Measurements from ENCODE around the gene TRIM8.

TRIM8 gene

DNA sequence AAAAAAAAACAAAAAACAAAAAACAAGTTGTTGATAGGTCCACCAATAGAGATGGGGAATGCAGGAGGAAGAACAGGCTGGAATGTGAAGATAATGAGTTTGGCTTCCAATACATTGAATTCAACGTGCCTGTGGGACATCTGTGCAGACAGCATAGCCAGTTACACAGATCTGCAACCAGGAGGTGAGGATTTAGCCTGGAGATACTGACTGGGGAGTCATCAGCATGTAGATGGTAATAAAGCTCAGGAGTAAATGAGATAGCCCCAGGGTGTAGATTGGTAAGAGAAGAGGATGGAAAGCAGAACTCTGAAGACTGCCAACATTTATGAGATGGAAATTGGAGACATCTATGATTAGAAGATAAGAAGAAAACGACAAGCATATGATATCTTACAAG, 4.7 kb upstream of the TRIM8 start:
- Histone ChIP-seq H3K4me2 (ENCODE audit: low read length) (no peak overlapping the region), H3K4me1 (ENCODE audit: control insufficient read depth, insufficient read depth, low read length) (peaks cover 11% of the 10 kb centered on the region), H3K27me3 (ENCODE audit: control insufficient read depth, insufficient read depth, low read length) (no peaks in the 10 kb centered on the region), H3K9me3 (replicated peaks; ENCODE audit: low read length) (no peaks in the 10 kb centered on the region), H3K36me3 (ENCODE audit: insufficient read depth, low read length) (no peaks in the 10 kb centered on the region), H3K4me3 (ENCODE audit: low read length) (no peak overlapping the region), H3K9ac (ENCODE audit: low read depth, low read length) (no peak overlapping the region)

DNA sequence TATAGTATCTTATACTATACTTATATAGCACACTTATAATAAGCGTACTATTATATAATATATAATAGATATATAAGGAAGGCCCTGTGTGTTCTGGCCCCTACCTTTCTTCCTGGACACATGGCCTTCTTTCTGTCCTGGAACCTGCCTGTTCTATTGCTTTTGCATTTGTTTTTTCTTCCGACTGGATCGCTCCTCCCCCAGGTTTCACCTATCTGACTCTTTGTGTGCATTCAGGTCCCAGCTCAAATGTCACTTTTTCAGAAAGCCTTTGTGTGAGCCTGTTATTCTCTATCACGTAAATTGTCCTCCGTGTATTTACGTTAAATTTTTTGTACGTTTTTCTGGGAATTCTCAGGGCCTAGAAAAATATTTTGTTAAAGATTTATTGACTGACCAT, 2.9 kb upstream of the TRIM8 start:
- Histone ChIP-seq H3K36me3 (ENCODE audit: insufficient read depth, low read length) (peaks cover 4% of the 10 kb centered on the region), H3K9me3 (replicated peaks; ENCODE audit: low read length) (no peaks in the 10 kb centered on the region), H3K4me1 (ENCODE audit: control insufficient read depth, insufficient read depth, low read length) (peaks cover 5% of the 10 kb centered on the region), H3K9ac (ENCODE audit: low read depth, low read length) (peak overlapping the region; percentile 62), H3K4me2 (ENCODE audit: low read length) (peak overlapping the region; percentile 93), H3K27me3 (ENCODE audit: control insufficient read depth, insufficient read depth, low read length) (no peaks in the 10 kb centered on the region), H3K4me3 (ENCODE audit: low read length) (peak overlapping the region; percentile 78)

DNA sequence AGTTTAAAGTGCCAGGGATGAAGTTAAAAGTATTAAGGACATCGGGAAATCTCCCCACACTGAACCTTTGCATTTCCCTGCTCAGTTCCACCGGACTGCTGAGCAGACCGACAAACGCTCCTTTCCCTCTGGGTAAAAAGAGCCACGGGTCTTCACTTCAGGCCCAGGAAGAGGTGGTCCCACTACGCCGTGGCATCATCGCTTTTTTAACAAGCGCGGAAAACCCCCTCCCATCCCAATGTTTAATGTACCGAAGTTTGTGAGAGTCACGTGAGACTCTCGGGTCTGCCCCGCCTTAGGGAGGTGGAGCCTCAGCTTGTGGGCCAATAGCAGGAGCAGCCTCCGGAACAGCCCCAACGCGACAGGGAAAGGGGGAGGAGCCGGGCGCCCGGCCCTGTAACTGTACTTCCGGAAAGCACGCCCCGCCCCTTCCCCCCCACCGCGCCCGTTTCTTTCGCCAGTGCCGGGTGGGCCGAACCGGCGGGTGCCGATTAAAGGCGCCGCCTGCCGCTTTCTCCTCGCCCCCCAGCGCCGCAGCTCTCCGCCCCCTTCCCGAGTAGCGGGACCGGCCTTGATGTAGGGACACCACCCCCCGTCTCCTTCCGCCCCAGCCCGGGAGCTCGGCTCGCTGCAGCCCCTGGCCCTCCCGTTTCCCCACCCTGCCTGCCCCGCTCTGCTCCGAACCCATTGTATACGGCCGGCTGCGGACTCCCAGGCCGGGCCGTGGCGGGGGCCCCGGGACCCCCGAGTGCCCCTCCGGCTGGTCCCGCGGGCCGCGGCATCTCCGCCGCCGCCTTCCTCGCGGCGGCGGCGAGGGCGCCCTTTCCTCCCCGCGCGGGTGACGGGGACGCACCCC, 2.2 kb upstream of the TRIM8 start:
- Histone ChIP-seq H3K27me3 (ENCODE audit: control insufficient read depth, insufficient read depth, low read length) (no peaks in the 10 kb centered on the region), H3K4me3 (ENCODE audit: low read length) (peak overlapping the region; percentile 88), H3K4me2 (ENCODE audit: low read length) (peak overlapping the region; percentile 93), H3K9ac (ENCODE audit: low read depth, low read length) (peak overlapping the region; percentile 92), H3K4me1 (ENCODE audit: control insufficient read depth, insufficient read depth, low read length) (peaks cover 11% of the 10 kb centered on the region), H3K36me3 (ENCODE audit: insufficient read depth, low read length) (peaks cover 4% of the 10 kb centered on the region), H3K9me3 (replicated peaks; ENCODE audit: low read length) (no peaks in the 10 kb centered on the region)

DNA sequence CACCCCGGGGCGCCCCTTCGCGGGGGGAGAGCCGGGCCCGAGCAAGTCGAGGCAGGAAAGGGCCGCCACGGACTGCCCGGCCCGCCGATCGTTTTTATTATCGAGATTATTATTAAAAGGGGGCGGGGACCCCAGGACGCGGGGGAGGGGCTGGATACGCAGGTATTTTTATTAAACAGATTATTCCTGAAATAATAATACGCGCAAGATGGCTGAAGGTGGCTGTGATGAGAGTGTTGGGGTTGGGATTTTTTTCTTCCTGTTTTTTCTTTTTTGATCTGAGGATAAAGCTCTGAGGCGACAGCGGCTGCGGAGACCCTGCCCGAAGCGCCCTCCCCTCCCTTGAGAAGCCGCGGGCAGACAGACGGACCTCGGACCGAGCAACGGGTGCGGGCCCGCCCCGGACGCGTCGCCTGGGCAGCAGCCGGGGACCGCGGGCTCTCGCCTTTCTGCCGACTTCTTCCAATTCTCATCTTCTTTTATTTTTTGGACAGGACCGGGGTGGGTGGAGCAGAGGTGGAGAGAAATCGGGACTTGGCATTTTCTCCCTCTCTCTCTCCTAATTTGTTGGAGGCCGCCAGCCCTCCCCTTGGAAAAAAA, 1.4 kb upstream of the TRIM8 start:
- peak overlapping the region; percentile 88 for H3K4me3 ChIP-seq (ENCODE audit: low read length)
- H3K9me3 ChIP-seq (replicated peaks; ENCODE audit: low read length) = no peaks in the 10 kb centered on the region
- no peaks in the 10 kb centered on the region for H3K27me3 ChIP-seq (ENCODE audit: control insufficient read depth, insufficient read depth, low read length)
- peaks cover 19% of the 10 kb centered on the region for H3K4me1 ChIP-seq (ENCODE audit: control insufficient read depth, insufficient read depth, low read length)
- peak overlapping the region; percentile 92 for H3K9ac ChIP-seq (ENCODE audit: low read depth, low read length)
- H3K36me3 ChIP-seq (ENCODE audit: insufficient read depth, low read length) = peaks cover 9% of the 10 kb centered on the region
- peak overlapping the region; percentile 93 for H3K4me2 ChIP-seq (ENCODE audit: low read length)

DNA sequence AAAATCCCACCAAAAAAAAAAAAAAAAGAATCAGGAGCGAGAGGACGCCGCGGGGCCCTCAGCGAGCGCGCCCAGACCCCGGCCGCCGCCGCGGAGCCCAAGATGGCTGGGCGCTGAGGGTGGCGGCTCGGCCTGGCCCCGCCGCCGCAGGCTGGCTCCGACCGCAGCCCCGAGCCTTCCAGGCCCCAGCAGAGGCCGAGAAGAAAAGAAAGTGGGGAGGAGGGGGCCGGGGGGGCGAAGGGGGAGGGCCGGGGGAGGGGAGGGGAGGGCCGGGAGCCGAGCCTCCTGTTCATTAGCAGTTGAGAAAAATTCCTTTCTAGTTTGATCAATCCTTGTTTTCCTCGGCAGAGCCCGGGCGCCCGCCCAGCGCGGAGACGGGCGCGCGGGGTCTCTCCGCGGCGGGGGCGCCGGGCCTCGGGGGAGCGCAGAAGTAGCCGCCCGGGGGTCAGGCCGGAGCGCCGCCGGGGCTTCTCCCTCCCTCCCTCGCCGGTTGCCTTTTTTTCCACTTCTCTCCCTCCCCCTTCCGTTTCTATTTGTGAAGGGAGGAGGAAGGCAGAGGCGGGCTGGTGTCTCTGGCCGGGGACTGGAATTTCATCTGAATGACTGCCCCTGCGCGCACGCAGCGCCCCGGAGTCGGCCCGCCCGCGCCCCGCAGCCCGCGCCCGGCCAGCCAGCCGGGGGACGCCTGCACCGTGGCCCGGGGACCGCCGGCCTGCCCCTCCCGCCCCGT, 778 bp upstream of the TRIM8 start:
- Histone ChIP-seq H3K9me3 (replicated peaks; ENCODE audit: low read length) (no peaks in the 10 kb centered on the region), H3K36me3 (ENCODE audit: insufficient read depth, low read length) (peaks cover 14% of the 10 kb centered on the region), H3K4me1 (ENCODE audit: control insufficient read depth, insufficient read depth, low read length) (peaks cover 25% of the 10 kb centered on the region), H3K9ac (ENCODE audit: low read depth, low read length) (peak overlapping the region; percentile 92), H3K4me2 (ENCODE audit: low read length) (peak overlapping the region; percentile 93), H3K4me3 (ENCODE audit: low read length) (peak overlapping the region; percentile 88), H3K27me3 (ENCODE audit: control insufficient read depth, insufficient read depth, low read length) (no peaks in the 10 kb centered on the region)

DNA sequence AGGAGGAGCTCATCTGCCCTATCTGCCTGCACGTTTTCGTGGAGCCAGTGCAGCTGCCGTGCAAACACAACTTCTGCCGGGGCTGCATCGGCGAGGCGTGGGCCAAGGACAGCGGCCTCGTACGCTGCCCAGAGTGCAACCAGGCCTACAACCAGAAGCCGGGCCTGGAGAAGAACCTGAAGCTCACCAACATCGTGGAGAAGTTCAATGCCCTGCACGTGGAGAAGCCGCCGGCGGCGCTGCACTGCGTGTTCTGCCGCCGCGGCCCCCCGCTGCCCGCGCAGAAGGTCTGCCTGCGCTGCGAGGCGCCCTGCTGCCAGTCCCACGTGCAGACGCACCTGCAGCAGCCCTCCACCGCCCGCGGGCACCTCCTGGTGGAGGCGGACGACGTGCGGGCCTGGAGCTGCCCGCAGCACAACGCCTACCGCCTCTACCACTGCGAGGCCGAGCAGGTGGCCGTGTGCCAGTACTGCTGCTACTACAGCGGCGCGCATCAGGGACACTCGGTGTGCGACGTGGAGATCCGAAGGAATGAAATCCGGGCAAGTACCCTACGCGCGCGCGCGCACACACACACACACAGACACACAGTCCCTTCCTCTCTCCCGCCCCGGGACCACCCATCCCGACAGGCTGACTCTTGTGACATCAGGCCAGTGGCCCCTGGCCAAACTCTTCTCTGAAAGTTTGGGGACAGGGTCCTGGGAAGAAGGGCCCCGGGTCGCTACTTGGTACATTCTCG, 538 bp downstream of the TRIM8 start:
- no peaks in the 10 kb centered on the region for H3K27me3 ChIP-seq (ENCODE audit: control insufficient read depth, insufficient read depth, low read length)
- peak overlapping the region; percentile 92 for H3K9ac ChIP-seq (ENCODE audit: low read depth, low read length)
- peaks cover 38% of the 10 kb centered on the region for H3K4me1 ChIP-seq (ENCODE audit: control insufficient read depth, insufficient read depth, low read length)
- H3K4me2 ChIP-seq (ENCODE audit: low read length) = peak overlapping the region; percentile 79
- peak overlapping the region; percentile 88 for H3K4me3 ChIP-seq (ENCODE audit: low read length)
- H3K36me3 ChIP-seq (ENCODE audit: insufficient read depth, low read length) = peaks cover 14% of the 10 kb centered on the region
- no peaks in the 10 kb centered on the region for H3K9me3 ChIP-seq (replicated peaks; ENCODE audit: low read length)

DNA sequence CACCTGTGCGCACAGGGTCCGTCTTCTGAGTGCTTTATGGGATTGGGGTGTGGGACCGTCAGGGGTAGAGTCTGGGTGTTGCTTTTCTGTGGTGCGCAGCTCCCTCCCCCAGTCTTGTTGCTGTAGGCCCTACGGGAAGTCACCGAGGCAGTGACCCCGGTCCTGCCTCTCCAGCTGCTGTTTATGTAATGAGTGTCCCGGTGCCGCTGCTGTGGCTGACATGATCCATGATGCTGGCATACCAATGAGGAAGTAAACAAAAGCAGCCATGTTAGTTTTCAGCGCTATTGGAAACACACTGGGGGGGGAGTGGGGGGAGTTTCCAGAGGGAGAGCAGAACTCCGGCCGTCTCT, 1.1 kb downstream of the TRIM8 start:
- Histone ChIP-seq H3K27me3 (ENCODE audit: control insufficient read depth, insufficient read depth, low read length) (no peaks in the 10 kb centered on the region), H3K9ac (ENCODE audit: low read depth, low read length) (peak overlapping the region; percentile 92), H3K4me1 (ENCODE audit: control insufficient read depth, insufficient read depth, low read length) (peaks cover 43% of the 10 kb centered on the region), H3K9me3 (replicated peaks; ENCODE audit: low read length) (no peaks in the 10 kb centered on the region), H3K36me3 (ENCODE audit: insufficient read depth, low read length) (peaks cover 14% of the 10 kb centered on the region), H3K4me3 (ENCODE audit: low read length) (peak overlapping the region; percentile 88), H3K4me2 (ENCODE audit: low read length) (peak overlapping the region; percentile 79)

DNA sequence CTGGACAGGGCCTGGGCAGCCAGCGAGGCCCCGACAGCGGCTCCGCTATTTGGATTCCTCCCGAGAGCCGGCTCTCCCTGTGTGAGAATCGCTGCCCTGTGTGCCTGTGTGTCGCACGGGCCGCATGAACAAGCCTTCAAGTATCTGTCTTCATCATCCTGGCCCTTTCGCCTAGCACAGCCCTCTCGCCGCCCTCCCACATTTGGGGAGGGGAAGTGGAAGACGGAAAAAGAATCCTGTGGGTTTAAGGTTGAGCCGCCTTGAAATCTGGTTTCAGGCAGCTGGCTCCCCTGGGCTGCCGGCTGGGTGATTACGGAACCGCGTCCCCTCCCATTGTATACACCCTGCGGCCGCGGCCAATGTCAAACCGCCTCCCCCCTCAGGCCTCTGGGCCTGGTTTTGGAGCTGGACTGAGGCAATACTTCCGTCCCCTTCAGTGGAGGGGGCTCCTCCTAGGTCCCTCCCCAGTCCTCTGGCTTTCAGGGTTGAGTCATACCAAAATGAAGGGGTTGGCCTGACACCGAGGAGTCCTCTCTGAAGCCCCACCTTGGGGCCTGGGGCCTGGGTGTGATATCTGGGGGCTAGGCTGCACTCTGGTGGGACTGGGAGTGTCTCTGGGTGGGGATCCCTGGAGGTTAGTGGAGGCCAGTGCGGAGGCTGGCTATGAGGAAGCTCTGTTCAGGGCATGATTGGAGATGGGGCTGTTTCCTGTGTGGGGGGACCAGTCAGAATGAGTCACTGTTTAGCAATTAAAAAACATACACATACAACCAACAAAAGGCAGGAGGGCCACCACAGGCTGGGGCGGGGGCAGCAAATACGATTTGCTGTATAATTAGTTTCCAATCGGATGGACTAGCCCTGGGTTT, 1.7 kb downstream of the TRIM8 start:
- Histone ChIP-seq H3K9ac (ENCODE audit: low read depth, low read length) (peak overlapping the region; percentile 92), H3K36me3 (ENCODE audit: insufficient read depth, low read length) (peaks cover 14% of the 10 kb centered on the region), H3K4me3 (ENCODE audit: low read length) (peak overlapping the region; percentile 88), H3K9me3 (replicated peaks; ENCODE audit: low read length) (no peaks in the 10 kb centered on the region), H3K27me3 (ENCODE audit: control insufficient read depth, insufficient read depth, low read length) (no peaks in the 10 kb centered on the region), H3K4me1 (ENCODE audit: control insufficient read depth, insufficient read depth, low read length) (peaks cover 45% of the 10 kb centered on the region), H3K4me2 (ENCODE audit: low read length) (peak overlapping the region; percentile 79)

DNA sequence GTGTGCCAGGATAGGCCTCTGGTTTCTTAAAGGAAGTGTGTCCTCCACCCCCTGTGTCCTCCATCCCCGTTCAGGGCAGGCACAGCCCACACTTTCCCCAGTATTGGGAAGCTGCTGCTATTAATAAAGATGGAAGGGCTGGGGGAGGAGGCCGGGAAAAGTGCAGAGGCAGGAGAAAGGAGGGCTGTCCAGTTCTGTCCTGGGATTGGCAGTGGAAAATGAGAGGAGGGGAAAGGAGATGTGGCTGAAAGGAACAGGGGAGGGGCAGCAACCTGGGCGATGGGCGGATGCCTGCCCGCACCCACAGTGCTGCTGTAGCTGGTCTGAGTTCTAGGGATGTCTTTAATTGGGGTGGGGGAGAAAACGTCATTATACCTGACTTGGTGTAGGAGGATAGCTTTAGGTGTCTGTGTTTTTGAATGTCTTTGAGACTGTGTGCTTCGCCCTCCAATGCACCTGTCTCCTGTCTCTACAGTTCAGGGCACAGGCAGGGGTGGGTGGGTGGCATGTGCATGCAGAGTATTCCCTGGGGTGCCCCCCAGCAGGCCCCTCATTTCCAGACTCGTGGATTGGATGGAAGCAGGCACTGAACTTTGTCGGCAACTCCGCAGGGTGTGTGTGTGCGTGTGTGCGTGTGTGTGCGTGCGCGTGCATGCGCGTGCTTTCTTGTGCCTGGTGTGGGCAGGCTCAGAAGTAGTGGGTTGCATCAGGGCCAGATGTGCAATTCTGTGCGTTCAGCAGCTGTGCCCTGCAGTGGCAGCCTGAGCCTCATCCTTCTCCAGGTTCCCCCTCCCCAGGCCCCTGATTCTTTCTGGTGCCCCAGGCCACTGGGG, 2.5 kb downstream of the TRIM8 start:
- Histone ChIP-seq H3K9ac (ENCODE audit: low read depth, low read length) (peak overlapping the region; percentile 92), H3K36me3 (ENCODE audit: insufficient read depth, low read length) (peaks cover 16% of the 10 kb centered on the region), H3K4me2 (ENCODE audit: low read length) (peak overlapping the region; percentile 79), H3K27me3 (ENCODE audit: control insufficient read depth, insufficient read depth, low read length) (no peaks in the 10 kb centered on the region), H3K4me3 (ENCODE audit: low read length) (peak overlapping the region; percentile 88), H3K9me3 (replicated peaks; ENCODE audit: low read length) (no peaks in the 10 kb centered on the region), H3K4me1 (ENCODE audit: control insufficient read depth, insufficient read depth, low read length) (peaks cover 45% of the 10 kb centered on the region)
